HepG2 (cell line): ENCODE measurements around the gene KHNYN. TPM values are rescaled to one million over a fixed set of nuclear protein-coding genes. Genes with fewer than 3 reads are reported as not detected.

Experiments
- ATAC-seq: fragments of 200-7000 bp; cut with Tn5 transposase; 3 replicates; pipeline ENCODE4 v1.9.1; 2020; ENCODE audit warnings: mild to moderate bottlenecking, moderate library complexity
- BruUV-seq: library from RNA; stranded (reverse); fragments of 400-500 nt; replicated peaks from 2 replicates; lab custom pipeline; 2021; lab: Mats Ljungman, UMichigan
- CTCF ChIA-PET: fragments of 300-600 bp; formaldehyde crosslinking; extraction: SDS; loops from one replicate; lab custom pipeline; 2021; ENCODE audit warnings: low total read pairs, inconsistent platforms, low intra/inter-chr PET ratio; lab: Yijun Ruan, JAX
- POLR2A ChIA-PET: fragments of 350-600 bp; sonication (Branson Sonifier 250); formaldehyde crosslinking; loops from one replicate; lab custom pipeline; 2020; ENCODE audit warnings: antibody characterized with exemption, inconsistent platforms; lab: Yijun Ruan, JAX
- DNase-seq: peaks from one replicate; pipeline ENCODE4 v3.0.0-alpha.2; 2015; ENCODE audit warnings: low spot score
- FAIRE-seq: peaks from 3 replicates; lab custom pipeline; 2011; peaks lifted over from hg19 to GRCh38; lab: Jason Lieb, UNC
- H2AFZ ChIP-seq: one replicate; pipeline ENCODE4 v1.6.1; 2011; ENCODE audit warnings: low read length, inconsistent platforms
- H3K27ac ChIP-seq: fragments of 300-600 bp; 3 replicates; pipeline ENCODE4 v1.8.0; 2011; ENCODE audit warnings: mixed run types, mild to moderate bottlenecking, mixed read lengths, low read length, inconsistent platforms; ENCODE audit not compliant: insufficient read depth; ENCODE audit errors: extremely low read length
- H3K27me3 ChIP-seq, 2 experiments: fragments of 200-600 bp in 1 of 2; 2 replicates in 1 of 2; 3 replicates in 1 of 2; pipeline versions ENCODE4 v1.6.0 to v1.8.0; 2011; ENCODE audit warnings: low read length in 2 of 2, mild to moderate bottlenecking in 2 of 2, moderate library complexity in 2 of 2, inconsistent platforms in 1 of 2; ENCODE audit not compliant: insufficient read depth in 2 of 2, control insufficient read depth in 1 of 2
- H3K36me3 ChIP-seq, 2 experiments: fragments of 200-600 bp in 1 of 2; replicated peaks in 1 of 2; 2 replicates in 1 of 2; 3 replicates in 1 of 2; pipeline versions ENCODE4 v1.5.1 to v1.8.0; 2011; ENCODE audit warnings: low read length in 2 of 2, inconsistent platforms in 1 of 2; ENCODE audit not compliant: insufficient read depth in 2 of 2, control insufficient read depth in 1 of 2
- H3K4me1 ChIP-seq: 2 replicates; pipeline ENCODE4 v1.5.1; 2012; ENCODE audit warnings: low read length, inconsistent platforms; ENCODE audit not compliant: insufficient read depth
- H3K4me2 ChIP-seq: 2 replicates; pipeline ENCODE4 v1.6.0; 2011; ENCODE audit warnings: low read depth, low read length, inconsistent platforms
- H3K4me3 ChIP-seq, 3 experiments: fragments of 200-600 bp in 1 of 3; sonication (generic), shearing (Covaris generic) in 1 of 3; replicated peaks in 1 of 3; 2 replicates each; pipeline ENCODE4 v1.5.1; 2011 to 2016; ENCODE audit warnings: low read length in 3 of 3, inconsistent platforms in 2 of 3, low read depth in 2 of 3, mild to moderate bottlenecking in 2 of 3, control low read depth in 1 of 3, mixed read lengths in 1 of 3; ENCODE audit not compliant: insufficient read depth in 1 of 3
- H3K79me2 ChIP-seq: one replicate; pipeline ENCODE4 v1.6.1; 2011; ENCODE audit warnings: low read length, inconsistent platforms; ENCODE audit not compliant: insufficient read depth
- H3K9ac ChIP-seq: 2 replicates; pipeline ENCODE4 v1.6.0; 2011; ENCODE audit warnings: mild to moderate bottlenecking, low read depth, low read length, inconsistent platforms; ENCODE audit not compliant: insufficient read depth
- H3K9me3 ChIP-seq: 2 replicates; pipeline ENCODE4 v1.5.1; 2012; ENCODE audit warnings: mild to moderate bottlenecking, low read length
- H4K20me1 ChIP-seq: 2 replicates; pipeline ENCODE4 v1.6.0; 2011; ENCODE audit warnings: inconsistent platforms, mild to moderate bottlenecking, low read length, moderate library complexity; ENCODE audit not compliant: insufficient read depth
- AHR ChIP-seq: IDR thresholded peaks from 2 replicates; pipeline ENCODE4 v1.6.1; 2018; ENCODE audit warnings: missing genetic modification reagents, missing compliant biosample characterization
- DZIP1 ChIP-seq: sonication (generic); formaldehyde crosslinking; IDR thresholded peaks from 2 replicates; pipeline ENCODE4 v1.5.0; 2020; ENCODE audit warnings: mild to moderate bottlenecking, missing genetic modification reagents
- KDM3A ChIP-seq: IDR thresholded peaks from 2 replicates; pipeline ENCODE4 v1.6.1; 2018; ENCODE audit warnings: low read depth, missing compliant biosample characterization
- RBM22 ChIP-seq: fragments of 200-400 bp; formaldehyde crosslinking; optimal IDR thresholded peaks from 2 replicates; pipeline ENCODE3; 2017; ENCODE audit warnings: mild to moderate bottlenecking, low read length, moderate library complexity
- SP1 ChIP-seq, 2 experiments: fragments of 450-650 bp in 1 of 2; sonication (generic) in 1 of 2; formaldehyde crosslinking in 1 of 2; IDR thresholded peaks; 2 replicates each; pipeline versions ENCODE4 v1.4.0 to v1.6.1; 2016 to 2020; ENCODE audit warnings: missing genetic modification reagents in 1 of 2
- ZNF292 ChIP-seq: sonication (generic); formaldehyde crosslinking; IDR thresholded peaks from 2 replicates; pipeline ENCODE4 v1.8.1; 2022; ENCODE audit warnings: mild to moderate bottlenecking, low read depth, missing genetic modification reagents, borderline replicate concordance
- ZNF558 ChIP-seq: sonication (generic); formaldehyde crosslinking; IDR thresholded peaks from 2 replicates; pipeline ENCODE4 v1.9.0; 2022; ENCODE audit warnings: mild to moderate bottlenecking, missing genetic modification reagents, borderline replicate concordance
- ZNF614 ChIP-seq: IDR thresholded peaks from 2 replicates; pipeline ENCODE4 v1.6.1; 2018; ENCODE audit warnings: missing biosample characterization, missing genetic modification reagents, inconsistent platforms, borderline replicate concordance
- WGBS: methylation state at CpG from one replicate; pipeline ENCODE4 v1.1.6; 2017; ENCODE audit warnings: low lambda C conversion rate; 5-methylcytosine and 5-hydroxymethylcytosine counted together
- in situ Hi-C: cut with HindIII; loops from 2 replicates; pipeline ENCODE4 v1.10.0; 2017; ENCODE audit warnings: low pct_unique_long_range_greater_than_20kb; ENCODE audit not compliant: extremely low pct_ligation_motif_present
- intact Hi-C: fragments of 100-400 bp; cut with micrococcal nuclease; formaldehyde crosslinking; loops from one replicate; pipeline ENCODE4 v1.10.0; 2022; ENCODE audit not compliant: unreplicated experiment
- polyA plus RNA-seq, 8 experiments: library from polyadenylated mRNA; depleted of rRNA in 3 of 8; stranded (reverse) in 7 of 8; unstranded in 1 of 8; fragments of >200 nt; fragmentation: Illumina TruSeq in 4 of 8; extraction: Trizol in 4 of 8; gene quantifications; 2 replicates each; pipeline versions ENCODE4 v1.2.1 to v1.2.3, GENCODE V29; 2011 to 2016; ENCODE audit warnings: low read depth in 4 of 8, missing spikeins in 1 of 8, mixed read lengths in 1 of 8; ENCODE audit not compliant: insufficient read depth in 1 of 8
- total RNA-seq, 5 experiments: library from RNA; depleted of rRNA; stranded (reverse); fragments of >200 nt; fragmentation: Illumina TruSeq; extraction: Trizol; gene quantifications; 2 replicates each; pipeline ENCODE4 v1.2.3, GENCODE V29; 2016; ENCODE audit warnings: low read depth in 1 of 5
- TF ChIP-seq, protein P1 (sequence below): IDR thresholded peaks from 2 replicates; pipeline ENCODE4 v1.6.1; 2016; ENCODE audit warnings: low read depth, missing genetic modification reagents, missing compliant biosample characterization
- TF ChIP-seq, protein P2 (sequence below): sonication (generic); formaldehyde crosslinking; IDR thresholded peaks from 2 replicates; pipeline ENCODE4 v1.8.1; 2023; ENCODE audit warnings: mild to moderate bottlenecking, missing genetic modification reagents, borderline replicate concordance

Gene KHNYN
- total and polyA plus RNA-seq, 2 of the 13 experiments (the other 11 are each of a cell fraction or from before 2014, with no cell fraction given) = 52.8 to 75.7 TPM

DNA sequence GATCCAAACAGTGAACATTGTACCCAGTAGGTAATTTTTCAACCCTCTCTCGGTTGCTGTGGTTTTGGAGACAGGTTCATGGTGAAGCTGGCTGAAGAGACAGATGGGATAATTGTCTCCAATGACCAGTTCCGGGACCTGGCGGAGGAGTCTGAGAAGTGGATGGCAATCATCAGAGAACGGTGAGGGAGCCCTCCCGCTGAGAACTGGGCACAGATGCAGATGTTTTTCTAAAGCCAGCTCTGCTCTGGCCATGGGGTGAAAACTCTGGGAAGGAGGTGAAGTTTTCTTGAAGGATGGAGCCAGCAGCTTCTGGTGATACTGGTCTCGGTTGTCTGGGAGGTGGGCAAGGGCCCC, 6.2 kb downstream of the KHNYN start:
- ATAC-seq = no peak
- in situ Hi-C loops = loop anchor here (10.0 kb wide), 1 partner anchor 191 kb away; the partner anchor contains the start of gene TINF2
- peaks cover 4% of the 10 kb centered on the region for H3K79me2 ChIP-seq
- WGBS = 79% methylated on average over 6 of the region's 6 CpGs
- no TSS peak for BruUV-seq
- H3K27me3 ChIP-seq = no peaks in the 10 kb centered on the region
- no peak overlapping the region for H3K4me3 ChIP-seq
- FAIRE-seq = no peak
- no peak overlapping the region for H3K9ac ChIP-seq
- peaks cover 26% of the 10 kb centered on the region for H3K4me1 ChIP-seq
- H3K27ac ChIP-seq = no peak overlapping the region
- ChIA-PET CTCF (interaction anchor here (0.8 to 11.8 kb wide), 6 partner anchors 24 to 120 kb away, joined by 3 to 295 read pairs (median 5); partner anchors contain the start of genes ADCY4 and NFATC4), POLR2A (interaction anchor here (0.8 to 4.1 kb wide), 10 partner anchors 9 to 342 kb away, joined by 3 to 39 read pairs (median 7); partner anchors contain the start of genes CIDEB, IPO4, PCK2 and RABGGTA)
- H4K20me1 ChIP-seq = peaks cover 16% of the 10 kb centered on the region
- no peak overlapping the region for H2AFZ ChIP-seq
- H3K36me3 ChIP-seq = peaks cover 56 to 72% of the 10 kb centered on the region in 2 experiments
- no peak overlapping the region for H3K4me2 ChIP-seq
- intact Hi-C loops = loop anchor here (1.0 to 10.0 kb wide), 4 partner anchors 71 to 851 kb away; no protein-coding TSS in a partner anchor
- no peaks in the 10 kb centered on the region for H3K9me3 ChIP-seq
- DNase-seq = no peak
- TF ChIP-seq RBM22 (peak; percentile 1), ZNF614 (no peak), ZNF292 (CRISPR knock-in tag) (no peak), DZIP1 (CRISPR knock-in tag) (peak; percentile 52; the same call in 1 of the 2 replicates), KDM3A (CRISPR knock-in tag) (no peak), SP1 (IDR thresholded peaks at IDR 0.05) (no peak), SP1 (CRISPR knock-in tag; IDR thresholded peaks at IDR 0.05) (no peak), AHR (CRISPR knock-in tag) (no peak), ZNF558 (CRISPR knock-in tag) (no peak)
- TF ChIP-seq, protein P1, sequence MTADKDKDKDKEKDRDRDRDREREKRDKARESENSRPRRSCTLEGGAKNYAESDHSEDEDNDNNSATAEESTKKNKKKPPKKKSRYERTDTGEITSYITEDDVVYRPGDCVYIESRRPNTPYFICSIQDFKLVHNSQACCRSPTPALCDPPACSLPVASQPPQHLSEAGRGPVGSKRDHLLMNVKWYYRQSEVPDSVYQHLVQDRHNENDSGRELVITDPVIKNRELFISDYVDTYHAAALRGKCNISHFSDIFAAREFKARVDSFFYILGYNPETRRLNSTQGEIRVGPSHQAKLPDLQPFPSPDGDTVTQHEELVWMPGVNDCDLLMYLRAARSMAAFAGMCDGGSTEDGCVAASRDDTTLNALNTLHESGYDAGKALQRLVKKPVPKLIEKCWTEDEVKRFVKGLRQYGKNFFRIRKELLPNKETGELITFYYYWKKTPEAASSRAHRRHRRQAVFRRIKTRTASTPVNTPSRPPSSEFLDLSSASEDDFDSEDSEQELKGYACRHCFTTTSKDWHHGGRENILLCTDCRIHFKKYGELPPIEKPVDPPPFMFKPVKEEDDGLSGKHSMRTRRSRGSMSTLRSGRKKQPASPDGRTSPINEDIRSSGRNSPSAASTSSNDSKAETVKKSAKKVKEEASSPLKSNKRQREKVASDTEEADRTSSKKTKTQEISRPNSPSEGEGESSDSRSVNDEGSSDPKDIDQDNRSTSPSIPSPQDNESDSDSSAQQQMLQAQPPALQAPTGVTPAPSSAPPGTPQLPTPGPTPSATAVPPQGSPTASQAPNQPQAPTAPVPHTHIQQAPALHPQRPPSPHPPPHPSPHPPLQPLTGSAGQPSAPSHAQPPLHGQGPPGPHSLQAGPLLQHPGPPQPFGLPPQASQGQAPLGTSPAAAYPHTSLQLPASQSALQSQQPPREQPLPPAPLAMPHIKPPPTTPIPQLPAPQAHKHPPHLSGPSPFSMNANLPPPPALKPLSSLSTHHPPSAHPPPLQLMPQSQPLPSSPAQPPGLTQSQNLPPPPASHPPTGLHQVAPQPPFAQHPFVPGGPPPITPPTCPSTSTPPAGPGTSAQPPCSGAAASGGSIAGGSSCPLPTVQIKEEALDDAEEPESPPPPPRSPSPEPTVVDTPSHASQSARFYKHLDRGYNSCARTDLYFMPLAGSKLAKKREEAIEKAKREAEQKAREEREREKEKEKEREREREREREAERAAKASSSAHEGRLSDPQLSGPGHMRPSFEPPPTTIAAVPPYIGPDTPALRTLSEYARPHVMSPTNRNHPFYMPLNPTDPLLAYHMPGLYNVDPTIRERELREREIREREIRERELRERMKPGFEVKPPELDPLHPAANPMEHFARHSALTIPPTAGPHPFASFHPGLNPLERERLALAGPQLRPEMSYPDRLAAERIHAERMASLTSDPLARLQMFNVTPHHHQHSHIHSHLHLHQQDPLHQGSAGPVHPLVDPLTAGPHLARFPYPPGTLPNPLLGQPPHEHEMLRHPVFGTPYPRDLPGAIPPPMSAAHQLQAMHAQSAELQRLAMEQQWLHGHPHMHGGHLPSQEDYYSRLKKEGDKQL (CRISPR knock-in tag) = no peak
- TF ChIP-seq, protein P2, sequence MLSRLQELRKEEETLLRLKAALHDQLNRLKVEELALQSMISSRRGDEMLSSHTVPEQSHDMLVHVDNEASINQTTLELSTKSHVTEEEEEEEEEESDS (CRISPR knock-in tag) = no peak
